Lower leg skin (tissue), 3 donors: ENCODE data around the gene PUS1.

Source experiments
- CTCF ChIP-seq, 3 donors: fragments of 450-650 bp; IDR thresholded peaks; one replicate each; pipeline ENCODE4 v1.5.1; 2016; ENCODE audit warnings: antibody characterized with exemption in 3 of 3, mild to moderate bottlenecking in 3 of 3, moderate library complexity in 2 of 3
- POLR2A ChIP-seq, 2 donors: fragments of 450-650 bp; IDR thresholded peaks; one replicate each; pipeline ENCODE4 v1.6.1; 2016 to 2017; ENCODE audit warnings: antibody characterized with exemption in 2 of 2, mild to moderate bottlenecking in 1 of 2, moderate library complexity in 1 of 2

DNA sequence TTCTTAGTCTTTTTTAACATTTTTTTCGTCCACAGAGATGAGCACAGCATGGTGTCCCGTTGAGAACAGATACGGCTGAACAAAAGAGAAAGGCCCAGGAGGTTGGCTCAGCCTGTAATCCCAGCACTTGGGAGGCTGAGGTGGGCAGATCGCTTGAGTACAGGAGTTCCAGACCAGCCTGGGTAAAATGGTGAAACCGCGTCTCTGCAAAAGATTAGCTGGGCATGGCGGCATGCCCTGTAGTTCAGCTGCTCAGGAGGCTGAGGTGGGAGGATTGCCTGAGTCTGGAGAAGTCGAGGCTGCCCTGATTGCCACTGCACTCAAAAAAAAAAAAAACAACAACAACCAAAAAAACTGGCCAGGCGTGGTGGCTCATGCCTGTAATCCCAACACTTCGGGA, 14.8 kb downstream of the PUS1 start:
- no peak for TF ChIP-seq POLR2A (IDR thresholded peaks at IDR 0.05)
- no peak for TF ChIP-seq CTCF (IDR thresholded peaks at IDR 0.05)
